Posterior vena cava (tissue), 2 donors: ENCODE results near the gene NKIRAS2. TPM values are rescaled to one million over a fixed set of nuclear protein-coding genes. Genes with fewer than 3 reads are reported as not detected.
A peak's percentile ranks its signal among the peaks of the same experiment; 100 is the strongest.

ENCODE experiments used
- DNase-seq: peaks from one replicate; pipeline ENCODE4 v3.0.0-alpha.2; 2020; ENCODE audit warnings: low spot score
- intact Hi-C, 2 donors: fragments of 100-400 bp; cut with DNase I; formaldehyde crosslinking; loops; one replicate each; pipeline versions ENCODE4 v1.14.1 to v1.14.2; 2022 to 2023
- total RNA-seq, 2 donors: library from RNA; stranded (reverse); fragmentation: NEBNext Ultra II Directional; extraction: Animal tissue kit (Norgen Biotek cat#: 25700); gene quantifications; one replicate each; pipeline ENCODE4 v1.2.1, GENCODE V29; 2021
- donor health status: DM: yes; HTN: yes; CAD: no.
- donor health status: DM: yes; HTN: yes; CAD: no.

NKIRAS2 gene
- total RNA-seq, 2 donors from 2014 or later = 28.3 TPM

DNA sequence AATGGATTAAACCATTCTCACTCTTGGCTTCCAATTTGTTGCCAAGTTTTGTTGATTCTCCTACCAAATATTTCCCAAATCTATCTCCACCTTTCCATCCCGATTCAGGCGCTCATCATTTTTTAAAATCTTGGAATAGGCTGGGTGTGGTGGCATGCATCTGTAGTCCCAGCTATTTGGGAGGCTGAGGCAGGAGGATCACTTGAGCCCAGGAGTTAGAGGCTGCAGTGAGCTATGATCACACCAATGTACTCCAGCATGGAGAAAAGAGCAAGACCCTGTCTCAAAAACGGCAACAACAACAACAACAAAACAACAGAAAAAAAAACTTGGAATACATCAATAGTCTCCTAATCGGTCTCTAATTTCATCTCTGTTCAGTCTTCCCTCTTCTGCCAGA, 902 bp upstream of the NKIRAS2 start:
- no peak for DNase-seq
- intact Hi-C loops = loop anchor here in 1 of 2 donors (5.0 kb wide), 1 partner anchor 1978 kb away; no protein-coding TSS in a partner anchor

DNA sequence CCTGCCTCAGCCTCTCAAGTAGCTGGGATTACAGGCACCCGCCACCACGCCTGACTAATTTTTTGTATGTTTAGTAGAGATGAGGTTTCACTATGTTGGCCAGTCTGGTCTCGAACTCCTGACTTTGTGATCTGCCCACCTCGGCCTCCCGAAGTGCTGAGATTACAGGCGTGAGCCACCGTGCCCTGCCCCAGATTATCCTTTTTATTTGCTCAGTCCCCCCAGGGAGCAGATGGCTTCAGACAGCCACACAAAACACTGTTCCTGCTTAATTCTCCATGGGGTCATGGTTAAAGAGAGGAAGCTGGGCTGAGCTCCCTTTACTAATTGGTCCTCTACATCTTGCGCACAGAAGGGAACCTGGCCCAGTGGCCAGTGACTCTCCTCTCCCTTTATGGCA, 955 bp downstream of the NKIRAS2 start:
- peak; percentile 55 for DNase-seq
- intact Hi-C loops = loop anchor here in 1 of 2 donors (10.0 kb wide), 1 partner anchor 94 kb away; the partner anchor contains the start of gene DHX58

DNA sequence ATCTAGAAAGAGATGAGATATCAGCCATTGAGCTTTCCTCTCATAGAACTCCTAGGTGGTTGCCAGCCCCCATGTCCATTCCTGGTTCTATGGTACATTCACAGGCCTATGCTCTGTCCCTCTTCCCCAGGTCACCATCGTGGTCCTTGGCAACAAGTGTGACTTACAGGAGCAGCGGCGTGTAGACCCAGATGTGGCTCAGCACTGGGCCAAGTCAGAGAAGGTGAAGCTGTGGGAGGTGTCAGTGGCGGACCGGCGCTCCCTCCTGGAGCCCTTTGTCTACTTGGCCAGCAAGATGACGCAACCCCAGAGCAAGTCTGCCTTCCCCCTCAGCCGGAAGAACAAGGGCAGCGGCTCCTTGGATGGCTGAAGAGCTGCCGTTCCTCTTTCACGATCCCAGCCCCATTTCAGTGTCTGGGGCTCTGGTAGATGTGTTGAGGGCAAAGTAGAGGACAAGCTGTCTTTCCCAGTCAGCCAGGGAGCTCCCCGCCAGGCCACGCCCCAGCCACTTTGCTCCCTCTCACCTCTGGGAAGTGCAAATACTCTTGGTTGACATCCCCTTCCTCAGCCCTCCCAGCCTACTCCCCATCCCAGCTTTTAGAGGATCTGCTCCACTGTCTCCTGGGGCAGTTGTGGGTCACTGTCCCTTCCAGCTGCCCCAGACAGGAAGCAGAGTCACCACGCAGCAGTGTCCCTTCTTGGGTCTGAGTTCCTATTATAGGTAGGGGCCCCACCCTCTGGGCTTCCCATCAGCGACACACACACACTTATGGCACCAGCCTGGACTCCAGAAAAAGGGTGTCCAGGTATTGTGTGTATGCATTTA, 3.8 kb downstream of the NKIRAS2 start:
- DNase-seq = peak; percentile 84
- intact Hi-C loops = loop anchor here in 1 of 2 donors (10.0 kb wide), 1 partner anchor 91 kb away; the partner anchor contains the start of gene DHX58

DNA sequence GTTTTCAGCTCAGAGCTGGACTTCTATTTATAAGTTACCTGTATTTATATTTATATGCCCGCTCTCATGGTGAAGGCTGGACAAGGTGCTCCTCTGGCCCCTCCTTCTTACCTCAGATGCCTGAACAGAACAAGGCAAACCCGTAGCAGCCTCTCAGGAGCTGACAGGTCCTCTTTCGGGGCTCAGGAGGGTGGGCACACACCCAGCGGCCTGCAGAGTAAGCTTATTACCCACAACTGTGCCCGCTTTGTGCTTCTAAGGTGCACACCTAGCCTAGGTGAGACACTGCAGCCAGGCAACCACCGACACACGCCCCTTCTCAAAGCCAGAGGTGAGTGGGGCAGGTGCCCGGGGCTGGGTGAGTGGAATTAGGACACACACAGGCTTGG, 5.3 kb downstream of the NKIRAS2 start:
- peak; percentile 76 for DNase-seq
- intact Hi-C loops = loop anchor here (5.0 to 10.0 kb wide), 2 partner anchors 90 to 92 kb away; partner anchors contain the start of gene DHX58 (in 1 of the 2)

DNA sequence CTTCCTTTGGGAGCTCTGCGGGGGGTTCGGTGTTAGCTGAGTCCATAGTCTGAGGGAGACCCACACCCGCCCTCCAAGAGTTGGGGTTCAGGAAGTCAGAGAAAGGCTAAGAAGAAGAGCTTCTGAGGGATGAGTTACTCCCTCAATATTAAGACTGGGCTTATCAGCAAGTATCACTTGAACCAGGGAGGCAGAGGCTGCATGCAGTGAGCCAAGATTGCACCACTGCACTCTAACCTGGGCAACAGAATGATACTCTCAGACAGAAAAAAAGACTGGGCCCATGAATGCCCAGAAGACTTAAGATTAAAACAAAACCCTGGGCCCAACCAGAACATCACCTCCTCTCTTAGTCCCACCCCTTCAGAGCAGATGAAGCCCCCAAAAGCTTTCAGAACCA, 6.0 kb downstream of the NKIRAS2 start:
- intact Hi-C loops = loop anchor here (5.0 to 10.0 kb wide), 2 partner anchors 89 to 91 kb away; partner anchors contain the start of gene DHX58 (in 1 of the 2)
- no peak for DNase-seq

GRCh38 chr17:42026857-42027589, 7.1 kb downstream of the NKIRAS2 start:
- intact Hi-C loops = loop anchor here (5.0 to 10.0 kb wide), 2 partner anchors 88 to 90 kb away; partner anchors contain the start of gene DHX58 (in 1 of the 2)

DNA sequence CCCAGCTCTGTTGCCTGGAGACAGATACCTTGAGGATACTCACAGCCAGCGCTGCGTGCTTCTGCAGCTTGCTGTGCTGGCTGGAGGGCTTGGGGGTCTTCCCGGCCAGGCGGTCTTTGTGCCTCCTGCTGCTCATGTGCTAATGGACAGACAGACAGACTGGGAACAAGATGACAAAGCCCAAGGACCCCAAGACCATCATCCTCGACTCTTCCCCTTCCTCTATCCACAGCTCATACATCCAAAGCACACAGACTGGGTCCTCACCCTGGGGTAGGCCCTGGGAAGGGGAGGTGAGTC, 7.7 kb downstream of the NKIRAS2 start:
- intact Hi-C loops = loop anchor here (5.0 to 10.0 kb wide), 2 partner anchors 87 to 90 kb away; partner anchors contain the start of gene DHX58 (in 1 of the 2)
- no peak for DNase-seq

More at GRCh38 chr17:42026857-42027589, 7.1 kb downstream of the NKIRAS2 start:
- no peak for DNase-seq

DNA sequence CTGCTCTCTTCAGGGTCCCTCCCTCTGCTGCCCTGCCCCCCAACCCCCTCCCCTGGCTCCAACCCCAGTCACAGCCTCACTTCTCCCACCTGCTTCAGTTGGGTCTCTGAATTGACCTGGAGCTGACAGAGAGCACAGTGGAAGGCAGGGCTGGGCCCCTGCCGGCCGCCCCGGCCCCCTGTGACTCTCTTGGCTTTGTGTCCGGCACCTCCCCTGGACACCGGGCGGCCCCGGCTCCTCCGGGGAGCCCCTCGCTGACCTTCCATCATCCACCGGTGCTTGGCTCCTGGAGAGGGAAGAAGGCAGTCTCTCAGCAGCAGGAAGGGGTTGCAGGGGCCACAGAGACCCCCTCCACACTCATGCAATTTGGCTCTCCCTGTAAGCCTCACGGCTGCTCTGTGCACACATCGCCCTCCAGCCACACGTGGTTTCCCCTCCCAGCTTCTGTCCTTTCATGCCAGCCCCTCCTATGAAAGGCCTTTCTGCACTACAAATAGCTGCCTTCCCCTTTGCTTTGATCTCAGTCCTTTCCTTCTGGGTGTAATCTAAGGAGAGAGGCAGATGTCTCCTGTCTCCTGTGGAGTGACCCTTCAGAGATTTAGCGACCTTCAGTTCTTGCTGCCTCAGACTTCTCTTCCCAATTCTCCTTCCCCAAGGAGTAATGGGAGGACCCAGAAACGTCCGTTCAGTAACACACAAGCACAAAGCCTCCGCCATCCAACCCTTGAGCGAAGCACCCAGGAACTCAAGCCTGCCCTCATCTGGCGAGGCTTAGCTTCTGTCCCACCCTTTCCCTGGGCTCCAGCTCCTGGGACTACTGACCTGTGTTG, 8.3 kb downstream of the NKIRAS2 start:
- DNase-seq = no peak
- intact Hi-C loops = loop anchor here (2.0 to 10.0 kb wide), 3 partner anchors 45 to 89 kb away; partner anchors contain the start of gene DHX58 (in 1 of the 2)

- no peak for DNase-seq
- intact Hi-C loops = loop anchor here (2.0 to 10.0 kb wide), 3 partner anchors 44 to 89 kb away; partner anchors contain the start of gene DHX58 (in 1 of the 2)
Observed at GRCh38 chr17:42028791-42029127, 8.9 kb downstream of the NKIRAS2 start.

- intact Hi-C loops = no loop called here
Observed at GRCh38 chr17:42031584-42031983, 11.7 kb downstream of the NKIRAS2 start.

GRCh38 chr17:42034059-42034458, 14.2 kb downstream of the NKIRAS2 start:
- intact Hi-C loops = no loop called here

More at GRCh38 chr17:42031584-42031983, 11.7 kb downstream of the NKIRAS2 start:
- DNase-seq = no peak

GRCh38 chr17:42038221-42038973, 18.5 kb downstream of the NKIRAS2 start:
- DNase-seq = no peak
- intact Hi-C loops = no loop called here

More at GRCh38 chr17:42034059-42034458, 14.2 kb downstream of the NKIRAS2 start:
- DNase-seq = no peak

GRCh38 chr17:42039794-42040763, 20.2 kb downstream of the NKIRAS2 start:
- intact Hi-C loops = no loop called here
- DNase-seq = no peak

DNA sequence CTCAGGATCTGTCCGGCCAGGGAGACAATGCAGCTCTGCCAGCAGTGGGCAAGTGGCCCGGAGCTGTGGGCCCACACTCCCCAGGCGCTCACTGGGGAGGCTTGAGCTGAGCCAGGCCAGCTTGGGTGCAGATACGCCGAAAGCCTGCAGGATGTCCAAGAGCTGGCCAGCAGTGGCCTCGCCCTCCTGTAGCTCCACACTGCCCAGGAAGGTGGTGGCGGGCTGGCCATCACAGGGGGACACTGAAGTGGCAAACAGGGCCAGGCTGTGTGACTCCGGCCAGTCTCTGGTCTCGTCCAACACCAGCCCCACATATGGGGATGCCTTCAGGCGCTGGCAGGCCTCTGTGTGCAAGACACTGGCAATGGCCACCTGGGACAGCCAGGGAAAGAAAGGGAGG, 20.9 kb downstream of the NKIRAS2 start:
- DNase-seq = no peak
- intact Hi-C loops = no loop called here

DNA sequence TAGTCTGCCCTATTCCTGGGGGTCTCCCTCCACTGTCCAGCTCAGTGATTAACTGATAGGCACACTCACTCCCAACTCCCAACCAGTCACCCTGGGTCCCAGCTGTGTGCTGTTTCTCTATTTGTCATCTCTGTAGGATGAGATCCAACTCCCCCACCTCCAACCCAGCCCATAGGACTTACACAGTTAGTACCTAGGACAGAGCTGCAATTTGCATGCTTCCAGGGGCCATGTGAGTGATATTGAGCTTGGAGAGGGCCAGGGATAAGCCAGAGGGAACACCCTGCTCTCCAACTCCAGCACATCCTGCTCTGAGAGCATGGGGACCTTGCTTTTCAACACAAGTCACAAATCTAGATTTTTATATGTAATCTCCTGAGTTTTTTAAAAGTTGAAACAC, 21.7 kb downstream of the NKIRAS2 start:
- intact Hi-C loops = no loop called here
- DNase-seq = no peak

- intact Hi-C loops = no loop called here
- DNase-seq = no peak
Observed at GRCh38 chr17:42042598-42043319, 22.9 kb downstream of the NKIRAS2 start.

- intact Hi-C loops = no loop called here
- DNase-seq = no peak
Observed at GRCh38 chr17:42045719-42046118, 25.8 kb downstream of the NKIRAS2 start.
